LHCN-M2 (cell line): ENCODE measurements around the gene IFRD1. TPM values are rescaled to one million over a fixed set of nuclear protein-coding genes. Genes with fewer than 3 reads are reported as not detected.

Experiments used
- DNase-seq: peaks from one replicate; pipeline ENCODE4 v3.0.0-alpha.2; 2012; ENCODE audit warnings: low read depth
- total RNA-seq: library from RNA; depleted of rRNA; stranded (reverse); fragments of >200 nt; gene quantifications from 2 replicates; pipeline ENCODE4 v1.2.3, GENCODE V29; 2014

Gene IFRD1
- total RNA-seq, 1 experiment from 2014 or later, result 42.1 TPM

DNA sequence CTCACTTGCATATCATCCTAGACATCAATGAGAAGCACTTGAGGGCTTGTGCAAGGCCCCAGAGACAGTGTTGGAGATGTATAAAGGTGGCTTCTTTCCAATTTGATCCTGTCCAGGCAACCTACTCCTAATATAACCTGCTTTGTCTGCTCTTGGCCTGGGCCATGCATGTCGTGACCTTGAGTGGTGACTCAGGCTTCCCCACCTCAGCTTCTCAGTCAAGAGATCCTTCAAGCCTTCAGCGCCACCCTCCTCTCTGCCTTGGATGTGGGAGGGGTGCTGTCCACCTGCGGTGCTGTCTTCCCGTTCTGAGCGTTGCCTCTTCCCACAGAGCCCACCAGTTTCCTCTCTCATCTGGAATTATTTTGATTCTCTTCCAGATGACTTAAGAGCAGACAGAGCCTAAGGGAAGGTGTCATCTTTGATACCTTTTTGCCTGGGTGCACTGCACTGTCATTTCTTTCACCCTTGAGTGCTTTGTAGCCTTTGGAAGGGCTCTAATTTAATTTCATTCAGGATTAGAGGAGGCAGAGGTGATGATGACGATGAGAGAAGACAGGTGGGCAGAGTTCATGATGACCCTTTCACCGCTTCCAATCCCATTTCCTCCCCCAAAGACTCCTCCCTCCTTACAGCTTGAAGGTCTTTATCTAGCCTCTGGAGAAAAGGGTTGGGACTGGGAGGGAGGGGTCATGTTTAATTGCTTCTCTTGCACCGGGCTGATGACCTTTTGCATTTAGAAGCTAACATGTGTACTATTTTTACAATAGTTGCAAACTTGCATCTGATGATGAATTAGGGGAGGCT lies 37.4 kb downstream of the IFRD1 start:
- no peak for DNase-seq

DNA sequence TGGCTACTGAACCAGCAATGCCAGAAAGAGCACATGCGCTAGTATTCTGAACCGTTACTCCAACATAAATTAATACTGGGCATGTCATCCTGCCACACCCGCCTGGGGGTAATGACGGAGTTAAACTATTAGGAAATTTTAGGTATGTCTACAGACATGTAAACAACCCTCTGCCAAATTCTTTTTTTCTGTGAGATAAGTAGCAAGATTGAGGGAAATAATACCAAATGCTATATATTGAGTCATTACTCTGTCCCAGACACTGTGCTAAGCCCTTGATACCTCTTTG lies 37.9 kb downstream of the IFRD1 start:
- no peak for DNase-seq

DNA sequence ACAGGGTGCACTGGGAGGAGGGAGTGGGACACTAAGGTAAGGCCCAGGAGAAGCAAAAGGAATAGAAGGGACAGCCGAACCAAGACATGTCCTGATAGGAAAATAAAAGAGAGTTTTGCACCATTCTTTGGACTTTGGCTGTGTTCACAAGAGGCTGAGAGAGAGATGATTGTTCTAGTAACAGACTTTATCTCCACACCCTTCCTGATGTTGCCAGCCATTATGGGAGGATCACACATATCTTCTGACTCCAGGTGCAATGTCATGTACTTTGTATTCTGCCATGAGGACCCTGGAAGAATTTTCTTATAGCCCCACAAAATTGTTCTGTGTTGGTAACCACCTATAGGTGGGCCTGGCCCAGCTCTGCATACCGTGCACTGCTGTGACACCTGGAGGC lies 41.9 kb downstream of the IFRD1 start:
- no peak for DNase-seq

DNA sequence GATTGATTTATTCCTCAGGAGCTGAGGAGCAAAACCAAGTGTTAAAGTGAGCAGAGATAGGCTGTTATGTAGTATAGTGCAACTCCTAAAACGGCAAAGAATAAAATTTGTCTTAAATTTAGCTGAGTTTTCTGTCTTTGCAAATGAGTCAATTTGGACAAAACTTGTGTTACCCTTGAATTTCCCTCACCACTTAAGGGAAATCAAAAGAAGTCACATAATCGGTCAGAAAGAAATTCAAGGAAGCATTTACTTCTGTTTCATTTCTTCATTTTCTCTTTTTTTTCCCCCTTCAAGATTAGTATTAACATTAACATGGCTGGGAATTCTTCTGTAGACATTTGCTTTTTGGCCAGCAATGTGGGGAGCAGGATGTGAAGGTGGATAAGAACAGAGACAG lies 44.4 kb downstream of the IFRD1 start:
- no peak for DNase-seq

DNA sequence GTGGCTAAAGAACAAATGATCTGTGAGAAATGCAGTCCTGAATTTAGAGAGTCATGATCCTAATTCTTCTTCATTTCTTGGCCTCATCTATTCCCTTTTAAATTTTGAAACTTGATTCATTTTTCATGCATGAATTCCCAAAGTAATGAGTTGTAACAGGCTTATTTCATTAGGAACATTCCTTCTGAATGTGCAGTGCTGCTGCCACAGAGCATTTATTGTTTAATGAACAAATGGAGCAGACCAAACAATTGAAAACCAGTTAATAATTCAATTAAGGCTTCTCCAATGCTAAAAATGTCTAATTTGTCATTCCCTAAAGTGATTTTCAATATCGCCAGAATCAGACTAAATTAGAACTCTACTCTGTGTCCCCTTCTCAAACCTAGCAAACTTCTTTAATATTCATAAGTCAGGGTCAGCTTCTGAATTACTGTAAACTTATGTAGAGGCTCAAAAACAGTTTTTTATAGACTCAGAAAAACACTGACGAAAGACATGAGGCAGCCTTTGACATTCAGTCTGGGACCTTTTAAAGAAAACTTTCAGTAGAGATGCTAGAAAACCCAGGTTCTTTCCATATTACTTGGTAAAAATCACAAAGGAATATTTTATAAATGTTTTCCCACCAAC lies 45.0 kb downstream of the IFRD1 start:
- no peak for DNase-seq

DNA sequence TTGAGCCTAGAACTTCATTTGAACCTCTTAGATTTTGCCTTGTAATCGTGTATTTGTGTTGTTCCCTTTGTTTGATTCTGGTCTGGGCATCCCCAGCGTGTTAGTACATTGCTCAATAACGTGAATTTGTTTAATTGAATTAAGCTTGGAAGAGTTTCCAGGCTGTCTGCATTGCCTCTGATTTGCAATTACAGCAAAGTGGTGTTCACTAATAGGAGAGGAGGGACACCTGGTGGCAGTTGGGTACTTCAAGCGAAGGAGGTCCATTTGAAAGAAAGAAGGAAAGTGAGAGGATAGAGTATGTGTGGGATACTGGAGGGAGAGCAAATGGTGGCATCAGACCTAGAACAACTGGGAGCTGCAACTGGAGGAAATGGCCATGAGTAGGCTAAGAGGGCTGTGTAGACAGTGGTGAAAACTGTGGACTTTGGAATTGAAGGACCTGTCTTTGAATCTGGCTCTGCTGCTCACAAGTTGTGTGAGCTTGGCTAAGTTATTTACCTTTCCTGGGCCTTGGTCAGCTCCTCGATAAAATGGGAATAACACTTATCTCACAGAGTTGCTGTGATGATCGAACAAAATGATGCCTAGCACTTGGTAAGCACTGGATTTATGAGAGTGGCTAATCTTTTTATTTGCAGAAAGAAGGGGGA lies 45.7 kb downstream of the IFRD1 start:
- peak; percentile 62 for DNase-seq

DNA sequence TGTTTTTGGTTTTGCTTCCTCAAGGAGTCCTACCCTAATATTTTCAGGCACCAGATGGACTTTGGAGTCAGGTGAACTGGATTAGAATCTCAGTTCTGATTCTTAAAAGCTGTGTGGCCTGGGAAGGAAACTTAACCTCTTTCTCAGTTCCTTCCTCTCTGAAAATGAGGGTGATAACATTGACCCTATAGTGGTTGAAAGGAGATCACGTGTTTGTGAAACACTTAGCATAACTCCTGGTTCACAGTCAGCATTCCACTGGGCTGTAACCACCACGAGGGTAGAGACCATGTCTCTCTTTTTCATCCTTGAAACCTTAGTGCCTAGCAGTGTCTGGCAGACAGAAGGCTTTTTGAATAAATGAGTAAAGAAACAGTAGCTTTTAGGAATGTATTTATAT lies 47.2 kb downstream of the IFRD1 start:
- no peak for DNase-seq

DNA sequence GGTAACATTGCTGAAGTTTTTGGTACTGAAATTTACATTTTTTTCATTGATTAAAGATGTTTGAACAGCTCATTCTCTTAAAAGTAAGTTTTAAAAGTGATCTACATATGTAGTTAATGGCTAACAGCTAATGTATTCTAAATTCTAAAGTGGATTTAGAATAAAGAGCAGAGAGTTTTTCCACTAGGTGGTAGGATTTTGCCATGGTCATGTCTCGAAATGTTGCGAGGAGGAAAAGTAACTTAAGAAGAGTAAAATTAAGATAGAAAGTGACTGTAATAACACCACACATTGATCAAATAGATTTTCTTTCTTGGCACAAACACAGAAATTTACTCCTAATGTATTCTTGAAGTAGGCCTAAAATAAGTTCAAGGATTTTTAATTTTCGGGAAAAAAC lies 50.4 kb downstream of the IFRD1 start:
- no peak for DNase-seq

DNA sequence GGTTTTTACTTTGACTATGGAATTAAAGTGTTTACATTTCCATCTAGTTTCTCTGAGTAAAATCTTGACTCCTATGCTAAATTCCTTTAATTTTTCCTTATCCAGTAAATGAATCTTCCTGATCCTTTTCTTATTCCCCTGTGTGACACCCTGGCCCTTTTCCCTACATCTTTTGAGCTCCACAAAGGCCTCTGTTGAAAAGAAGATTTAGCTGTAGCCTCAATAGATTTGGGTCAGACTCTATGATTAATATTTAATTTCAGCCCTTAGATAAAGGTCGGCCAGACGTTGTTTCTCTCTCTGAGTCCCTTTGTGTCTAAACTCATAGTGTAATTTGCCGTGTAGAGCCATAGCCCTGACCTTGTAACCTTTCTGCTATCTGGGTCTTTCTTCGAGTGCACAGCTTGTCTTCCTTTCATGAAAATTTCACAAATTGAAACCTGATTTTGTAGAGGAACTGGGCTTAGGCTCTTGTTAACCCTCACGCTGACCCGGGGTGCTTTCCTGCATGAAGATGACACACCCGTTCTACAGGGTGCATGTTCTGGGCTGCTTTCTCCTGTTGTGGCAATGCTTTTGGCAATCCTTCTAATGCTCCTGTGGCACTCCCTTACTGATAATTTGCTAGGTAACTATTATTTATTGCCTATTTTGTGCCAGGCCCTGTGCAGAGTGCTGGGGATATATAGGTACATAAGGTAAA lies 51.7 kb downstream of the IFRD1 start:
- no peak for DNase-seq

DNA sequence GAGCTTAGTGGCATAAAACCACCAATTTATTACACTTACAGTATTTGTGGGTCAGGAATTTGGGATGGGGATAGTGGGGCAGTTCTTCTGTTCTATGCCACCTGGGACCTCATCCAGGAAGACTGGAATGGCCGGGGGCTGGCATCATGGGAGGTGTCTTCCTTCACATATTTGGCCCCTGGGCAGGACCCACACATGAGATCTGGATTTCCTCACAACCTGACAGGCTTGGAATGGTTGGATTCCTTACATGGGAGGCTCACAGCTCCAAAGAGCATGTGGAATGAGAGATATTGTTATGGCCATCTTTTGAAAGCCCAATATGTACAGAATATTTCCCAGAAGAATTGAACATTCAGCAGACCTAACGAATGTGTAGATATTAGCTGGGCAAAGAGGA lies 52.4 kb downstream of the IFRD1 start:
- DNase-seq, result no peak

DNA sequence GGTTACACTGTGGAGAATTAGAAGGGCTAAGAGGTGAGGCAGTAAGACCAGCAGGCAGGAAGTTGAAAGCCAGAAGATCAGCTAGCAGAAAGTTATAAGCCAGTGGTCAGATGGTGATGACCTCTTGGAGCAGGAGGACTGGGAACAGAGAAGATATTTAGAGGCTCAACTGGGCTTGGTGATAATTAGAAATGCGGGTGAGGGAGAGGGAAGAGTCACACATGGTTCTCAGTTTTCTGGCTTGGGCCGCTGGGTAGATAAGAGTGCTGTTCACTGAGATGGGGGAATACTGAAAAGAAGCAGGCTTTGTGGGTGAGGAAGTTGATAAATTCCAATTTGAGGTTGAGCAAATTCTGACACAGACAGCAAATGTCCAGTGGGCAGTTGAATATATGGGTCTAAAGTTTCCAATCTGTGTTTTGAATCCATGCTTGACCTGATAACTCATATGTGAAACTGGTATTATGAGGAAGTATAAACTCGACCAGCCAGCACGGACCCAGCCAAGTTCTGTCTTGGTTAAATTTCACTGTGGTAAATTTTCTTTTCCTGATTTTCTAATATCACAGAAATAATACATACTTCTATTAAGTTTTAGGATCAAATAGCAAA lies 53.2 kb downstream of the IFRD1 start:
- no peak for DNase-seq

DNA sequence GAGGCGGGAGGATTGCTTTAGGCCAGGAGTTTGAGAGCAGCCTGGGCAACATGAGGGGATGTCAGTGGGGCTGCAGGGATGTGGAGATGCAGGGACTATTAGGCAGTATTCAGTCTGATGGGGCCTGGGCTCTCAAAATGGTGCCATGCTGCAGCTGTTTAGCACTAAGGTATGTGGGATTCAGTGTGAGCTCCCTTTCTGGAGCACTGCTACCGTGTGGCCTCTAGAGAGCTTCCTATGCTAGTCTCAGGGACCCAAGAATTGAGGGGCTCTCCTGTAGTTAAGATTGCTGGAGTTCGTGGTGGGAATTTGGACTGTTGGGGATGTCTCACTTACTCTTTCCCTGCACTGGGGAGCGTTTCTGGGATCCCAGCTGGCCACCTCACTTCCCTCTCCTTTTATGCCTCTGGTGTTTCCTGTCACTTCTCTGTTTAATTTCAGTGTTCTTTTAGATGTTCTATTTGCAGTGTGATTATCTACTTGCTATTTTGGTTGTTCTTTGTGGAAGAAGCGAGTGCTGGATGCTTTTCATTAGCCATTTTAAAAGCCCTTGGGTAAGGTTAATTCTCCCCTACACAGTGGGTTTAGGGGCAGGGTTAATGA lies 53.9 kb downstream of the IFRD1 start:
- DNase-seq, result no peak

DNA sequence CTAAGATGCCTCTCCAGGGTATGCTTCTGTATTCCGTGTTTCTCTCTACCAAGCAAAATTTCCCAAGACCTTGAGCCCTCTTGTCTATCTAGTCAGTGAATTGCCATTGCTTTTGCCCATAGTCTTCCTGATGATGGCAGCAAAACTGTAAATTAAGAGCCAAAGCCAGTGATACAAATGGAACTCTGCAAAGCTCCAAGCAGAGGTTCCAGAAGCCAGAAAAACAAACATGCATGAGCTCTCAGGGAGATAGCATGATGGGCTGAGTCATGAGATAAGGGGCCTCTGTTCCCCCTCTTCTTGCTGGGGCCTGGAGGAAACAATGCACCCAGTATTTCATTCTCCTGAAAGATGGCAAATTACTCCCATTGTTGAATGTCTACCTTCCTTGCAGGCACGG lies 55.2 kb downstream of the IFRD1 start:
- DNase-seq, result no peak

DNA sequence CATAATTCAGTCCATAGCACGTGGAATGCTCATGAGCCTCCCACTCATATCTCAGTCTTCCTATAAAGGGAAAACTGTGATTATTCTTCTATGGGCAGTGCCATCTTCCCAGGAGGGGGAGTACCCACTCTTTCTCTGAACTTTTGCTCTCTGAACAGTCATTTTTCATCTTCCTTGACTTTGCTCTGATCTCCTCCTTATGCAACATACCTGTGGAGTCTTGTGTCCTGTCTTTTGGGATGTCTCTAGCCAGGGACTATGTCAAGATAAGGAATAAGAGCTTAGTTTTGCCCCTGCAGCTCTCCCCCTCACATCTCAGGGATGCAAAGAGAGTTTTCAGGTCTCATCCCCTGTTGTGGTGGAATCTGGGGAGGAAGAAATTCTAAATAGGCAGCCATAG lies 58.1 kb downstream of the IFRD1 start:
- DNase-seq, result no peak

DNA sequence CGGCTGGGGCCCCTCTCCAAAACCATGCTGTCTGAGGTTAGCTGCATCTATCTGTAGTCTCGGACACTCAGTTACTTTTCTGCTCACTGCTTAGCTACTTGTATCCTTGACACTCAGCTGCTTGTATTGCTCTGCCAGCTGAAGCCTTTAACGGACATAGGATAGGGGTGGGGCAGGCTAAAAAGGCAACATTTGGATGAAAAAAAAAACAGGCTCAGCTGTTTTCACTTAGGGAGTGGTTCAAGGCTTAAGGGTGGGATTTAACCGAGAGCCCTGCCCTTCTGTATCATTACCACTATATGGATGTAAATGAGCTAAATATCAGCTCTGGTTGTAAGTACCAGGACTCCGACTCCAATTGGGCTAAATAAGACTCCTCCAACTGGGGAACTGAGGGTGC lies 59.1 kb downstream of the IFRD1 start:
- DNase-seq, result peak; percentile 27

DNA sequence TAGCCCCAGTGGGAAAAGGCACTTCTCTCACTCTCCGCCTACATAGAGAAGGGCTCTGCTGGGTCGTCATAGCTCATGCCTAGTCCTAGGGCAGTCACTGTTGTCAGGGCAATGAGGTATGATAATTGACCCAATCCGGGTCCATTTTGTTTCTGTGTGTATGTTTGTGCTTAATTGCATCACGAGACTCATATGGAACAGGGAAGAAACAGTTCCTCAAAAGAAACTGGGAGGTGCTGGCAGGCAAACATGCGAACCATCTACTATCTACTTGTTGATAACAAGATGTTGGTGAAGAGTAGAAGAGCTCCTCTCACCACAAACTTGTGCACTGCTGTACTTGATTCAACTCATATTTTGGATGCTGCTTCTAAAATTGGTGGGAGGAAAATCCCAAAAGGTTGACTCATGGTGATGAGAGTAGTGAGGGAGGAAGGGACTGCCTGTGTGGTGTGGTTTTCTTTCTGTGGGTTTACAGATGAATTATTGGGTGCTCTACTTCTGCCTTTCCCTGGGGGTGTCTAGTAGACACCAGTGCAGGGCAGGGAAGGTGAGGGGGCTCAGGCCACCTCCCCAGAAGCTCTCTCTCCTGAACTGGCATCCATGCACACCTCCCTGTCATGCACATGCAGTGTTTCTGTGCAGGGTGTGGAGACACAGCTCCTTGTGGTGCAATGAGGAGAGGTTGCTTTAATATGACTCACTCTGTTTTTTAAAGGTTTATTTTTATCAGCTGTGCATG lies 59.9 kb downstream of the IFRD1 start:
- DNase-seq, result peak; percentile 72

DNA sequence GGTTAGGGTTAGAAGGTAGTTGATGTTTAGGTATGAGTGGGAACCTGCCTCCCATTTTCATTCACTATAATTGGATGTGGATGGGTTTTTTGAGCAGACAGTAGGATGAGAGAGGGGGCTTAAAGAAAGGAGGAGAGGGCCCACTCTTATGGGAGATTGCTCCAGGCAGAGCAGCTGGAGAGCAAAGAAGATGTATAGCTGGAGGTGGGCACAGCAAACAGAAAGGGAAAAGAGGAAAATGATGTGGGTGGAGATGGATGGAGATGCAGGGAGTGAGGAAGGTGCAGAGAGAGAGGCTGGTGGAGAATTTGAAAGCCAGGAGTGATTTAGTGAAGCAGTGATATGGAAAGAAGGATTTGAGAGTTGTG lies 60.5 kb downstream of the IFRD1 start:
- no peak for DNase-seq

DNA sequence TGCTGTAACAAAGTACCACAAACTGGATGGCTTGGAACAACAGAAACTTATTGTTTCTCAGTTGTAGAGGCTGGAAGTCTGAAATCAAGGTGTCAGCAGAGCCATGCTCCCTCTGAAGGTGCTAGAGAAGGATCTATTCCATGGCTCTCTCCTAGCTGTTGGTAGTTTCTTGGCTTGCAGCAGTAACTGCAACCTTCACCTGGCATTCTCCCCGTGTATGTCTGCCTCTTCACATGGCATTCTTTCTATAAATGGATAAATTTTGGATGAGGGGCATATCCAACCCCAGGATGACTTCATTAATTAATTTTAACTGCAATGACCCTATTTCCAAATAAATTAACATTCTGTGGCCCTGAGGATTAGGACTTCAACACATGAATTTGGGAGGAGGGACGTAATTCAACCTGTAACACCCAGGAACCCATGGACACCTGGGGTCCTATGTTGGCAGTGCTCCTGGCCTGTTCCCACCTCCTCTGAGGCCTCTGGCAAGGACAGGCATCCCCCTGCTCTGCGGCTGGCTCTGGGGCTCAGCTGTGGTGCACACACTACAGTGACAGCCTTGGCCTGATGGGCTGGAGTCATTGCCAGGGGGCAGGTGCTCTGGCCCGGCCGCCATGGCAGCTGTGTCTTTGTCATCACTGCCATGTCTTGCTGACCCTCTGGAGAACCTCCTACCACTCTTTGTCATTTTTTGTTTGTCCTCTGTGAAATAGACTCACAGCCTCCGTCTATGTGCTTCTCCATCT lies 61.4 kb downstream of the IFRD1 start:
- DNase-seq, result no peak

DNA sequence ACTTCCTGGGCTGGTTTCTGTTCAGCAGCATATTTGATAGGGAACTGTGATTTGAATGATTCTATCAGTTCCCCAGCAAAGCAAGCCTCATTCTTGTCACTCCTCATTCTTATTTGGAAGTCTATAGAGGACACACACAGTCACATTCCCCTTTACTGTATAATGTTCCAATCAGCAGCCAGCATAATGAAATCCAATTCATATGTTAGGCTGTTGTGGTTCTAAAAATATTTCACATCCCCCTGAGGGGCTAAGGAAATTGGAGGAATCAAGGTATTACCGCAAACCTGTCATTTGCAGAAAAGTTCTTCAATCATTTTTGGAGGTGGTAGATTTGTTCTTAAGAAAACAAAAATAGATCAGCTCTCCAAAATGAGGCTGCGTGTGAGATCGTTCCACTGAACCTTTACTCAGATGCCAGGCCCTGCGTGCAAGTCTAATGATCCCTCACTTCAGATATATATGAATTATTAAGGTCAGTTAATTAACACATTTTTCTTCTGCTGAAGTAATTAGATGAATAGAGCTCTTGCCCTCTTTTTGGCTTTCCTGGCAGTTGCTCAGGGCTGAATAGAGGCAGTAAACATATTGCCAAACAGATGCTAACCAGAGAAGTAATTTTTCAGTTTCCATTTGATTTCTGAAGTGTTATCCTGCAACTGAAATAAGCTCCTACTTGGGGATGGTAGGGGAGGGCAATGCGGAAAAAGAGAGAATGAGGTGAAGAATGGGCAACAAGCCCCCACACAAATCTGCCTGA lies 62.4 kb downstream of the IFRD1 start:
- DNase-seq, result no peak

DNA sequence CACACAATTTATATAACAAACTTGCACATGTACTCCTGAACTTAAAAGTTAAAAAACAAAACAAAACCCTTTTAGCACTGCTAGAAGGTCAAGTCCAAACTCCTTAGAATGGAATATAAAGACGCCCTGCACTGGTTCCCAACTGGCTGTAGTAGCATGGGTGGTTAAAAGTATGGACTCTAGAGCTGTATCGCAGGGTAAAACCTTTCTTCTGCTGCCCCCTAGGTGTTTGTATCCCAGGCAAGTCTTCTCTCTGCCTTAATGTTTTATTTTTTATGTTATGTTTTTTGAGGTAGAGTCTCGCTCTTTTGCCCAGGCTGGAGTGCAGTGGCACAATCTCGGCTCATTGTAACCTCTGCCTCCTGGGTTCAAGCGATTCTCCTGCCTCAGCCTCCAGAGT lies 65.7 kb downstream of the IFRD1 start:
- no peak for DNase-seq
